Measurements from ENCODE around the gene ADCYAP1R1. TPM values are rescaled to one million over a fixed set of nuclear protein-coding genes. Genes with fewer than 3 reads are reported as not detected.
A peak's percentile ranks its signal among the peaks of the same experiment; 100 is the strongest.

ADCYAP1R1 gene
- total RNA-seq, 1 experiment from 2014 or later = 0.12 TPM

DNA sequence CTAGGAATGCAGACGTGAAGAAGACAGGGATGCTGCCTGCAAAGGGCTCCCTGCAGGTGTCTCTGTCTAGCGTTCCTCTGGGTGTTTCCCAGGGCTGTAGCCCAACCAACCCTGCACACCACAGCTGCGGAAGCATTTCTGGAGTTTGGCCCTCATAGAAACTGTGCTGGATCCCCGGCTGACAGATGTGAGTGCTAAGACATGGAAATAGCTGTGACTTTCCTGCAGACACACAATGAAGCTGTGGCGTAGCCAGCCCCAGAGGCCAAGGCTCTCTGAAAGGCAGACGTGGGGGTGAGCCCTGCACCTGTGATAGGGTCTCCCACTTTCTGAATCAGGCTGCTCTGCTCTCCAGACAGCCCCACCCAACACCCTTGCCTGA is 44.8 kb downstream of the ADCYAP1R1 start (continued):
- TF ChIP-seq, protein P1, sequence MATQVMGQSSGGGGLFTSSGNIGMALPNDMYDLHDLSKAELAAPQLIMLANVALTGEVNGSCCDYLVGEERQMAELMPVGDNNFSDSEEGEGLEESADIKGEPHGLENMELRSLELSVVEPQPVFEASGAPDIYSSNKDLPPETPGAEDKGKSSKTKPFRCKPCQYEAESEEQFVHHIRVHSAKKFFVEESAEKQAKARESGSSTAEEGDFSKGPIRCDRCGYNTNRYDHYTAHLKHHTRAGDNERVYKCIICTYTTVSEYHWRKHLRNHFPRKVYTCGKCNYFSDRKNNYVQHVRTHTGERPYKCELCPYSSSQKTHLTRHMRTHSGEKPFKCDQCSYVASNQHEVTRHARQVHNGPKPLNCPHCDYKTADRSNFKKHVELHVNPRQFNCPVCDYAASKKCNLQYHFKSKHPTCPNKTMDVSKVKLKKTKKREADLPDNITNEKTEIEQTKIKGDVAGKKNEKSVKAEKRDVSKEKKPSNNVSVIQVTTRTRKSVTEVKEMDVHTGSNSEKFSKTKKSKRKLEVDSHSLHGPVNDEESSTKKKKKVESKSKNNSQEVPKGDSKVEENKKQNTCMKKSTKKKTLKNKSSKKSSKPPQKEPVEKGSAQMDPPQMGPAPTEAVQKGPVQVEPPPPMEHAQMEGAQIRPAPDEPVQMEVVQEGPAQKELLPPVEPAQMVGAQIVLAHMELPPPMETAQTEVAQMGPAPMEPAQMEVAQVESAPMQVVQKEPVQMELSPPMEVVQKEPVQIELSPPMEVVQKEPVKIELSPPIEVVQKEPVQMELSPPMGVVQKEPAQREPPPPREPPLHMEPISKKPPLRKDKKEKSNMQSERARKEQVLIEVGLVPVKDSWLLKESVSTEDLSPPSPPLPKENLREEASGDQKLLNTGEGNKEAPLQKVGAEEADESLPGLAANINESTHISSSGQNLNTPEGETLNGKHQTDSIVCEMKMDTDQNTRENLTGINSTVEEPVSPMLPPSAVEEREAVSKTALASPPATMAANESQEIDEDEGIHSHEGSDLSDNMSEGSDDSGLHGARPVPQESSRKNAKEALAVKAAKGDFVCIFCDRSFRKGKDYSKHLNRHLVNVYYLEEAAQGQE (IDR thresholded peaks at IDR 0.05; ENCODE audit: low read depth) = no peak
- TF ChIP-seq JUND (IDR thresholded peaks at IDR 0.05) = no peak

- no TSS peak for BruUV-seq (replicated peaks)
- RAD21 ChIA-PET (ENCODE audit: low non-redundant PET in 1 of 2, low total read pairs in 2 of 2, uncharacterized antibody in 2 of 2, unreplicated experiment in 2 of 2) = no interaction called here
Observed at GRCh38 chr7:31098642-31099360, 46.7 kb downstream of the ADCYAP1R1 start.

More at GRCh38 chr7:31098642-31099360, 46.7 kb downstream of the ADCYAP1R1 start:
- Histone ChIP-seq H2AFZ (ENCODE audit: low read depth, low read length, poor library complexity, severe bottlenecking) (no peak overlapping the region), H4K20me1 (ENCODE audit: insufficient read depth) (no peaks in the 10 kb centered on the region), H3K9me3 (ENCODE audit: control insufficient read depth in 1 of 2, insufficient read depth in 1 of 2, low read depth in 1 of 2, low read length in 2 of 2) (no peaks in the 10 kb centered on the region), H3K79me2 (ENCODE audit: insufficient read depth, low read length) (no peaks in the 10 kb centered on the region), H3K9ac (ENCODE audit: low read length) (no peak overlapping the region), H3K4me1 (ENCODE audit: control insufficient read depth in 1 of 2, insufficient read depth in 2 of 2, low read length in 2 of 2) (no peaks in the 10 kb centered on the region), H3K4me3 (replicated peaks in 1 of 2; ENCODE audit: low read depth in 1 of 2, low read length in 2 of 2) (no peak overlapping the region), H3K9me2 (ENCODE audit: insufficient read depth) (no peaks in the 10 kb centered on the region), H3K4me2 (ENCODE audit: low read length) (no peak overlapping the region), H3K27ac (ENCODE audit: low read depth, low read length) (no peak overlapping the region), H3K27me3 (ENCODE audit: insufficient read depth, low read length) (peaks cover 70% of the 10 kb centered on the region), H3K36me3 (ENCODE audit: control insufficient read depth in 1 of 2, insufficient read depth in 2 of 2, low read length in 2 of 2) (no peaks in the 10 kb centered on the region)
- intact Hi-C loops (cut with micrococcal nuclease) = loop anchor here (10.0 kb wide), 1 partner anchor 94 kb away; no protein-coding TSS in a partner anchor
- no peak for DNase-seq (ENCODE audit: low read depth, low spot score)
- ChIA-PET POLR2A (no interaction called here), CTCF (interaction anchor here (1.2 to 1.9 kb wide), 3 partner anchors 24 to 115 kb away, joined by 3 to 6 read pairs (median 3); no protein-coding TSS in a partner anchor)
- TF ChIP-seq ATF3 (IDR thresholded peaks at IDR 0.05) = no peak
- no peak for TF ChIP-seq SP1 (IDR thresholded peaks at IDR 0.05; ENCODE audit: low read depth)
- no peak for TF ChIP-seq JUND (IDR thresholded peaks at IDR 0.05)
- TF ChIP-seq EZH2phosphoT487 (IDR thresholded peaks at IDR 0.05; ENCODE audit: borderline replicate concordance) = no peak
- TF ChIP-seq, protein P1 (IDR thresholded peaks at IDR 0.05; ENCODE audit: low read depth) = no peak
- no peak for TF ChIP-seq POLR2AphosphoS5 (IDR thresholded peaks at IDR 0.05; ENCODE audit: low read depth, low read length)
- TF ChIP-seq, protein P2, sequence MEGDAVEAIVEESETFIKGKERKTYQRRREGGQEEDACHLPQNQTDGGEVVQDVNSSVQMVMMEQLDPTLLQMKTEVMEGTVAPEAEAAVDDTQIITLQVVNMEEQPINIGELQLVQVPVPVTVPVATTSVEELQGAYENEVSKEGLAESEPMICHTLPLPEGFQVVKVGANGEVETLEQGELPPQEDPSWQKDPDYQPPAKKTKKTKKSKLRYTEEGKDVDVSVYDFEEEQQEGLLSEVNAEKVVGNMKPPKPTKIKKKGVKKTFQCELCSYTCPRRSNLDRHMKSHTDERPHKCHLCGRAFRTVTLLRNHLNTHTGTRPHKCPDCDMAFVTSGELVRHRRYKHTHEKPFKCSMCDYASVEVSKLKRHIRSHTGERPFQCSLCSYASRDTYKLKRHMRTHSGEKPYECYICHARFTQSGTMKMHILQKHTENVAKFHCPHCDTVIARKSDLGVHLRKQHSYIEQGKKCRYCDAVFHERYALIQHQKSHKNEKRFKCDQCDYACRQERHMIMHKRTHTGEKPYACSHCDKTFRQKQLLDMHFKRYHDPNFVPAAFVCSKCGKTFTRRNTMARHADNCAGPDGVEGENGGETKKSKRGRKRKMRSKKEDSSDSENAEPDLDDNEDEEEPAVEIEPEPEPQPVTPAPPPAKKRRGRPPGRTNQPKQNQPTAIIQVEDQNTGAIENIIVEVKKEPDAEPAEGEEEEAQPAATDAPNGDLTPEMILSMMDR (IDR thresholded peaks at IDR 0.05 in 2 of 3, conservative IDR thresholded peaks at IDR 0.05 in 1 of 3; ENCODE audit: borderline replicate concordance in 1 of 3, insufficient read depth in 1 of 3, low read depth in 2 of 3, low read length in 2 of 3) = no peak
- ATAC-seq = 0 out of 2 replicates have a peak, but pooled peaks have one; percentile 28

Measured in HCT116 (cell line).